Peyer's patch (tissue), 4 donors: Measurements from ENCODE around the gene SNAPC3. TPM values are rescaled to one million over a fixed set of nuclear protein-coding genes. Genes with fewer than 3 reads are reported as not detected.
"Not testable (repeated sequence)": the region's sequence is repeated elsewhere in the genome, so short reads cannot be mapped to it uniquely, and the experiment has no call there.

Source experiments
- DNase-seq, 3 donors: peaks; one replicate each; pipeline ENCODE4 v3.0.0-alpha.2; 2017 to 2019
- H3K27ac ChIP-seq, 4 donors: fragments of 200-600 bp; sonication (generic); one replicate each; pipeline ENCODE4 v1.5.1; 2016 to 2019
- H3K27me3 ChIP-seq, 2 donors: fragments of 200-600 bp; sonication (generic); one replicate each; pipeline ENCODE4 v1.5.1; 2019
- H3K36me3 ChIP-seq, 3 donors: fragments of 200-600 bp; sonication (generic); one replicate each; pipeline ENCODE4 v1.5.1; 2016 to 2019
- H3K4me1 ChIP-seq, 4 donors: fragments of 200-600 bp; sonication (generic); one replicate each; pipeline ENCODE4 v1.5.1; 2016 to 2019
- H3K4me3 ChIP-seq, 4 donors: fragments of 200-600 bp; sonication (generic); 1 replicate in 3 of 4; 2 replicates in 1 of 4; pipeline ENCODE4 v1.5.1; 2016 to 2019; ENCODE audit warnings: mild to moderate bottlenecking in 1 of 4
- H3K9me3 ChIP-seq, 4 donors: fragments of 200-600 bp; sonication (generic); one replicate each; pipeline ENCODE4 v1.5.1; 2016 to 2019; ENCODE audit warnings: mild to moderate bottlenecking in 1 of 4
- POLR2A ChIP-seq, 2 donors: fragments of 450-650 bp; IDR thresholded peaks; one replicate each; pipeline ENCODE4 v1.5.1; 2017; ENCODE audit warnings: antibody characterized with exemption in 2 of 2, mild to moderate bottlenecking in 2 of 2, moderate library complexity in 2 of 2
- total RNA-seq, 4 donors: library from RNA; depleted of rRNA; stranded (reverse); fragments of >200 nt; gene quantifications; one replicate each; pipeline ENCODE4 v1.1.0, GENCODE V29; 2016
- TF ChIP-seq, protein P1 (sequence below), 6 experiments: fragments of 450-650 bp in 4 of 6; fragments of 200-600 bp in 2 of 6; sonication (generic) in 1 of 6; IDR thresholded peaks; one replicate each; pipeline ENCODE4 v1.5.1; 2017 to 2019; ENCODE audit warnings: antibody characterized with exemption in 6 of 6, mild to moderate bottlenecking in 3 of 6, moderate library complexity in 1 of 6

Gene SNAPC3
- total RNA-seq, 4 donors from 2014 or later = 42.9 to 72.2 (median 61.3) TPM

DNA sequence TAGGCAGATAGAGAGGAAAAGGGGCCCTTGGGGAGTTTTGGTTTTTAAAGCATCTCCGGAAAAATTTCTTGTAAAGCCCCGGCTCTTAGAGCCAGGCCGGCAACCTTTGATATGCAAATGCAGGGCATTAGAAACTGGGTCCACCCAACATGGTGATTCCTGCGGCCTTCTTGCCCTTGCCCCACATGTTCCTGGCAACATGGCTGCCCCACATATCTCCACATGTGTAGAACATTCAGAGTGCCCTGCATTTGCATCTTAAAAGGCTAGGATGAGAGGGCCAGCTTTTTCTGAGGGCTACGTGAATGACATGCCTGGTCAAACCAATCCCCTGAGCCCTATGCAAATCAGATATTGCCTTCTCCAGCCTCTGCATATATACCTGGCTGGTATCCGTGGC, 5.0 kb upstream of the SNAPC3 start:
- peaks cover 0 to 9% (median 0%) of the 10 kb centered on the region in 4 donors for H3K4me1 ChIP-seq
- no peaks in the 10 kb centered on the region for H3K36me3 ChIP-seq
- H3K27me3 ChIP-seq = no peaks in the 10 kb centered on the region
- no peaks in the 10 kb centered on the region for H3K9me3 ChIP-seq
- no peak overlapping the region for H3K4me3 ChIP-seq
- no peak for DNase-seq
- no peak overlapping the region for H3K27ac ChIP-seq
- TF ChIP-seq, protein P1, sequence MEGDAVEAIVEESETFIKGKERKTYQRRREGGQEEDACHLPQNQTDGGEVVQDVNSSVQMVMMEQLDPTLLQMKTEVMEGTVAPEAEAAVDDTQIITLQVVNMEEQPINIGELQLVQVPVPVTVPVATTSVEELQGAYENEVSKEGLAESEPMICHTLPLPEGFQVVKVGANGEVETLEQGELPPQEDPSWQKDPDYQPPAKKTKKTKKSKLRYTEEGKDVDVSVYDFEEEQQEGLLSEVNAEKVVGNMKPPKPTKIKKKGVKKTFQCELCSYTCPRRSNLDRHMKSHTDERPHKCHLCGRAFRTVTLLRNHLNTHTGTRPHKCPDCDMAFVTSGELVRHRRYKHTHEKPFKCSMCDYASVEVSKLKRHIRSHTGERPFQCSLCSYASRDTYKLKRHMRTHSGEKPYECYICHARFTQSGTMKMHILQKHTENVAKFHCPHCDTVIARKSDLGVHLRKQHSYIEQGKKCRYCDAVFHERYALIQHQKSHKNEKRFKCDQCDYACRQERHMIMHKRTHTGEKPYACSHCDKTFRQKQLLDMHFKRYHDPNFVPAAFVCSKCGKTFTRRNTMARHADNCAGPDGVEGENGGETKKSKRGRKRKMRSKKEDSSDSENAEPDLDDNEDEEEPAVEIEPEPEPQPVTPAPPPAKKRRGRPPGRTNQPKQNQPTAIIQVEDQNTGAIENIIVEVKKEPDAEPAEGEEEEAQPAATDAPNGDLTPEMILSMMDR (IDR thresholded peaks at IDR 0.05) = no peak
- TF ChIP-seq POLR2A (IDR thresholded peaks at IDR 0.05) = no peak

DNA sequence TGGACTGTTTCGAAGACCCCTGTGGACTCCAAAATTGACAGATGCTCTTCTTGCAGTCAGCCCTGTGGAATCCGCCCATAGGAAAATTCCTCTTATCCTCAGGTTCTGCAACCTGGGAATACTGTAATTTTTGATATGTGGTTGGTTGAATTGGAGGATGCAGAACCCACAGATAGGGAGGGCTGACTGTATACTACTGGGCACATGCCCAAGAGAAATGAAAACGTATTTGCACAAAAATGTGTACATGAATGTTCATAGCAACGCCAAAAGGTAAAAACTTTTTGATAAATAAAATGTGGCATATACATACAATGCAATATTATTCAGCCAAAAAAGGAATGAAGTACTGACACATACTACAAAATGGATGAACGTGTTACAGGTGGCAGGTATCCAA, 1.9 kb upstream of the SNAPC3 start:
- Histone ChIP-seq H3K27me3 (no peaks in the 10 kb centered on the region), H3K9me3 (no peaks in the 10 kb centered on the region), H3K36me3 (peaks cover 0 to 8% (median 0%) of the 10 kb centered on the region in 3 donors), H3K4me1 (peaks cover 0 to 22% (median under 1%) of the 10 kb centered on the region in 4 donors), H3K4me3 (no peak overlapping the region), H3K27ac (no peak overlapping the region)
- no peak for DNase-seq
- TF ChIP-seq, protein P1 (IDR thresholded peaks at IDR 0.05) = no peak
- TF ChIP-seq POLR2A (IDR thresholded peaks at IDR 0.05) = no peak

DNA sequence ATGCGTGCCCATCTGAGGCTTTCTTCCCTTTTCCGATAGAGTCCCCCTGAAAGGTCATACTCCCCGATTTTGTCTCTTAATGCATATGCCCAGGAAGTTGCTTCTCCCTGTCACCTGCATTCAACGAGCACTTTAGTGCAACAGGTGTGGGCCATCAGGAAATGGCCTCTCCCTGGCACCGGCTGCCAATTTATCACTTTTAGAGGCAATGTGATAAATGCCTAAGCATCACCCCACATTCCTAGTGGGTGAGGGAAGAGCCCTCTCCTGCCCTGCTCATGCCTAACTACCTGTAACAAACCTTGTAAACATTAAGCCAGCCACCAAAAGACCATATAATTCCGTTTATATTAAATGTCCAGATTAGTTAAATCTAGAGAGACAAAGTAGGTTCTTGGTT, 1.1 kb upstream of the SNAPC3 start:
- Histone ChIP-seq H3K27me3 (no peaks in the 10 kb centered on the region), H3K4me3 (peak overlapping the region in 1 of 4 donors; percentile 79), H3K4me1 (peaks cover 0 to 30% (median 2%) of the 10 kb centered on the region in 4 donors), H3K9me3 (no peaks in the 10 kb centered on the region), H3K36me3 (peaks cover 0 to 15% (median 0%) of the 10 kb centered on the region in 3 donors), H3K27ac (peak overlapping the region in 3 of 4 donors; percentile 85 to 93 (median 92))
- no peak for DNase-seq
- no peak for TF ChIP-seq POLR2A (IDR thresholded peaks at IDR 0.05)
- TF ChIP-seq, protein P1 (IDR thresholded peaks at IDR 0.05) = no peak

DNA sequence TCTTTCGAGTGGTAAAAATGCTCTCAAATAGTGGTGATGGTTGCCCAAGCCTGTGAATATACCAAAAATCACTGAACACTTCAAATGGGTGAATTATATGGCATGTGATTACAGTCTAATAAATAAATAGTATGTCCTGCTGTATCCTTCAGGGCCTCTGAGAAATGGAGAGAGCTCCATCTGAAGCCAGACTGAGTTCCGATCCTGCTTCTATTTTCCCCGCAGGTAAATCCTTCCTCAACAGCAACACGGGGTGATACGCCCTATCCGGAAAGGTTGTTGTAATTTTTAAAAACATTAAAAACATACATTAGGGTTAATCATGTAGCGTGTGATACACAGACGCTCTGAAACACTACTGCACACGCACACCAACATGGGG, 695 bp upstream of the SNAPC3 start:
- no peak for DNase-seq
- Histone ChIP-seq H3K36me3 (peaks cover 0 to 20% (median 0%) of the 10 kb centered on the region in 3 donors), H3K27me3 (no peaks in the 10 kb centered on the region), H3K27ac (peak overlapping the region; percentile 85 to 93 (median 92)), H3K4me3 (peak overlapping the region; percentile 79 to 98 (median 87)), H3K4me1 (peaks cover 0 to 32% (median 2%) of the 10 kb centered on the region in 4 donors), H3K9me3 (no peaks in the 10 kb centered on the region)
- no peak for TF ChIP-seq POLR2A (IDR thresholded peaks at IDR 0.05)

DNA sequence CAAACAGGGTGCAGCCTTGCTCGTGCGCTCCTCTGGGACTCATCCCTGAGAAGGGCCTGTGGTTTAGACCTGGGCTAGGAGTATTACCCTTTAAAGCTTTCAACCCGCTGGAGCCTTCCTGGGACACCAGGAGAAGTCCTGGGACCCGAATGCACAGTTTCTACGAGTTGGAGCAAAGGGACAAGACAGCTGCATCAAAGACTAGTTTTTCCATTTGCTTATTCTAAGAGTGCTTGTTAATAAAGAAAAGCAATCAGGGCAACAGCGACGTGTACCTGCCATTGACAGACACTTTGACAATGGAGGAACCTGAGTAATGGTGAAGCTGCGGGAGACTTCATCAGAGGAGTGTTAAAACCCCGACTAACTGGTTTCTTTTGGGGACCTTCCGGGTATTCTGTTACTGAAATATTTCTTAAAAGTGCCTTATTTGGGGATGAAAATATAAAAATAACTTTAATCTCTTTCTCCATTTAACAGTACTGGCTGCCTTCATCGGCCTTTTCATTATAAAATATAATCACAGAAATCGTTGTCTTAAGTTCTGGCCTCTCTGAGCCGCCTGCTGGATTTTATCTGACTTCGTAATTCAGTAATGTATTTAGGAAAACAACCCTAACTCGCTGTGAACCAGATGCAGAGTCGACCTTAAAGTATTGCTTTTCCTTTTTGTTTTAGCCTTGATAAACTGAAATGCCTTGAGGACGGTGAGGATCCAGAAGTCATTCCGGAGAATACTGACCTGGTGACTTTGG, 732 bp downstream of the SNAPC3 start:
- H3K4me3 ChIP-seq = peak overlapping the region; percentile 79 to 98 (median 87)
- peak in 1 of 2 donors; percentile 5 for TF ChIP-seq POLR2A (IDR thresholded peaks at IDR 0.05)
- TF ChIP-seq, protein P1 (IDR thresholded peaks at IDR 0.05) = peak in 3 of 6 experiments; percentile 27 to 36 (median 34)
- H3K4me1 ChIP-seq = peaks cover 0 to 40% (median 2%) of the 10 kb centered on the region in 4 donors
- no peaks in the 10 kb centered on the region for H3K9me3 ChIP-seq
- no peaks in the 10 kb centered on the region for H3K27me3 ChIP-seq
- peaks cover 0 to 29% (median 0%) of the 10 kb centered on the region in 3 donors for H3K36me3 ChIP-seq
- no peak for DNase-seq
- peak overlapping the region; percentile 85 to 93 (median 92) for H3K27ac ChIP-seq

DNA sequence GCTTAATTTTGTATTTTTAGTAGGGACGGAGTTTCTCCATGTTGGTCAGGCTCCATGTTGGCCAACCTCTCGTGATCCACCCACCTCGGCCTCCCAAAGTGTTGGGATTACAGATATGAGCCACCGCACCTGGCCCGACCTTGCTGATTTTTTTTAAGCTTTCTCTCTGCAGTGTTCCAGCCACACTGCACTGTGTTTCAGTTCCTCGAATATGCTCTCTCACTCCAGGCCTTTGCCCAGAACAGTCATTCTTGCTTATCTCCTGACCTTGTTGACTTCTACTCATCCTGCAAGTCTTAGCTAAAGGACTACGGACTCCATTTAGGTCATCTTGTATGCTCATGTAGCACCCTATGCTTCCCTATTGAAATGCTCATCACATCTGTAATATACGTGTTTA, 3.3 kb downstream of the SNAPC3 start:
- Histone ChIP-seq H3K4me3 (no peak overlapping the region), H3K36me3 (peaks cover 0 to 29% (median 0%) of the 10 kb centered on the region in 3 donors), H3K4me1 (peaks cover 0 to 51% (median 5%) of the 10 kb centered on the region in 4 donors), H3K27me3 (no peaks in the 10 kb centered on the region), H3K27ac (peak overlapping the region in 2 of 4 donors; percentile 44 to 48), H3K9me3 (no peaks in the 10 kb centered on the region)
- DNase-seq = peak in 1 of 3 donors; percentile 63
- TF ChIP-seq POLR2A (IDR thresholded peaks at IDR 0.05) = peak in 1 of 2 donors; percentile 28
- TF ChIP-seq, protein P1 (IDR thresholded peaks at IDR 0.05) = no peak

DNA sequence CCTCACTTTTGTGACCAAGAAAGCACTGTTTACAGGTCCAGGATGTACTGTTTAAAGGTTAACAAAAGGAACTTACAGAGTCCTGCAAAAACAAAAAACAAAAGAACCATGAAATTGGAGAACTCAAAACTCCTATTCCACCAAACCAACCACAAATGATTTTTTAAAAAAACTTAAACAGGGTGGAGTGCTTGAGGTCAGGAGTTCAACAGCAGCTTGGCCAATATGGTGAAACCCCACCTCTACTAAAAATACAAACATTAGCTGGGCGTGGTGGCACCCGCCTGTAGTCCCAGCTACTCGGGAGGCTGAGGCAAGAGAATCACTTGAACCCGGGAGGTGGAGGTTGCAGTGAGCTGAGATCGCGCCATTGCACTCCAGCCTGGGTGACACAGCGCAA, 5.0 kb downstream of the SNAPC3 start:
- Histone ChIP-seq H3K36me3 (peaks cover 0 to 29% (median 0%) of the 10 kb centered on the region in 3 donors), H3K4me1 (peaks cover 0 to 48% (median 5%) of the 10 kb centered on the region in 4 donors)
- not testable (repeated sequence) for H3K27me3 ChIP-seq, H3K27ac ChIP-seq, DNase-seq, H3K9me3 ChIP-seq, H3K4me3 ChIP-seq
